Measurements from ENCODE around the gene EID2B.

EID2B gene

DNA sequence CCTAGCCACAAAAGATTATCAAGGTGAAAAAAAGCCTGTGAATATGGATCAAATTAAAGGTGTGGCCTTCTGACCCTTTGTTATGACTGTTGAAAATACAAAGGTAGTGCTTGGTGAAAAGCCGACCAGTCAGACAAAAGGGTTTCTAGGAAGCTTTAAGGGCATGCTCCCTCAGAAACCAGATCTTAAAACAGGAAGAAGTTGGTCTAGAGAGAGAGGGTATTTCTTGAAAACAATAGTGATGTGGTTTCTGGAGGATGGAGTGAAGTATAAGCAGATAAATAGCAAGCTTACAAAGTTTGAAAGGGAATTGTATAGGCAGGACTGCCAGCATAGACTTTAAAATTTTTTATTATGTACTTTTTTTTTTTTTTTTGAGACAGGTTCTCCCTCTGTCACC lies 12.3 kb upstream of the EID2B start:
- no peak for DNase-seq (ENCODE audit: low read depth in 1 of 2, low spot score in 1 of 2)
- TF ChIP-seq JUND (IDR thresholded peaks at IDR 0.05; ENCODE audit: low read depth): no peak
- in situ Hi-C loops (cut with HindIII; ENCODE audit: low pct_unique_long_range_greater_than_20kb, low sequenced_read_pairs): no loop called here

GRCh38 chr19:39544226-39544903 lies 11.7 kb upstream of the EID2B start:
- in situ Hi-C loops (cut with HindIII; ENCODE audit: low pct_unique_long_range_greater_than_20kb, low sequenced_read_pairs): no loop called here
- no peak for DNase-seq (ENCODE audit: low read depth in 1 of 2, low spot score in 1 of 2)
- no peak for TF ChIP-seq JUND (IDR thresholded peaks at IDR 0.05; ENCODE audit: low read depth)

- TF ChIP-seq JUND (IDR thresholded peaks at IDR 0.05; ENCODE audit: low read depth): no peak
- DNase-seq (ENCODE audit: low read depth in 1 of 2, low spot score in 1 of 2): no peak
- in situ Hi-C loops (cut with HindIII; ENCODE audit: low pct_unique_long_range_greater_than_20kb, low sequenced_read_pairs): no loop called here
Measured at GRCh38 chr19:39543477-39543857, 10.8 kb upstream of the EID2B start.

DNA sequence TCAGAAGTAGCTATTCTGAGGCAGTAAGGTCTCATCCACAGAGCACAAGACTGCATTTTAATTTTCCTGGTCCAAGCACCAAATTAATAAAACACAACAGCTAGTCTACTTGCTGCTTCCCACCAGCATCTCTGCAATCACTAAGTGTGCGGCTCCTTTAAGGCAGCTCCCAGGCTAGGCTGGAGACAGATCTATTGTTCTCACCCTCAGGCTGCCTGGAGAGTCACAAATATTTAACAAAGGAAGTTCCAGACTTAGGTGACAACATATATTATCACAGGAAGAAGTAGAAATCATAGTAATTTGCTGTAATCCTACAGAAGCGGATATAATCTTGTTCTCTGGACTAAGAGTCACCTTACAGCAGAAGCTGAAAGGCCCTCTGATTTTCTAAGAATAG lies 9.6 kb upstream of the EID2B start:
- DNase-seq (ENCODE audit: low read depth in 1 of 2, low spot score in 1 of 2): no peak
- TF ChIP-seq JUND (IDR thresholded peaks at IDR 0.05; ENCODE audit: low read depth): no peak
- in situ Hi-C loops (cut with HindIII; ENCODE audit: low pct_unique_long_range_greater_than_20kb, low sequenced_read_pairs): no loop called here

DNA sequence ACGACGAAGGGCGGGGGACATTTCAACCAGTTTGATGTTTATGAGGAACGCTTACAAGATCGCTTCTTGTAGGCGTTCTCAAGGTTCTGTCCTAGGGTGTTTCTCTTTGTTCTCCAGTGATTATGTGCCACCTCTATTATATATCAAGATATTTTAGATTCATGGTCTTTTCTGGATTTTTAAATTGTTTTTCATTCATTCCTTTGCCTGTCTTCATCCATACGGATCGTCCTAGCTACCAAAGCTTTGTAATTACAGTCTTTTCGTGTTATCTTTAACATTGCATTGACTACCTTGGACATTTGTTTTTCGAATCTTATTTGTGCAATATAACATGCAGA lies 7.7 kb upstream of the EID2B start:
- DNase-seq (ENCODE audit: low read depth in 1 of 2, low spot score in 1 of 2): no peak
- in situ Hi-C loops (cut with HindIII; ENCODE audit: low pct_unique_long_range_greater_than_20kb, low sequenced_read_pairs): no loop called here
- TF ChIP-seq JUND (IDR thresholded peaks at IDR 0.05; ENCODE audit: low read depth): no peak

DNA sequence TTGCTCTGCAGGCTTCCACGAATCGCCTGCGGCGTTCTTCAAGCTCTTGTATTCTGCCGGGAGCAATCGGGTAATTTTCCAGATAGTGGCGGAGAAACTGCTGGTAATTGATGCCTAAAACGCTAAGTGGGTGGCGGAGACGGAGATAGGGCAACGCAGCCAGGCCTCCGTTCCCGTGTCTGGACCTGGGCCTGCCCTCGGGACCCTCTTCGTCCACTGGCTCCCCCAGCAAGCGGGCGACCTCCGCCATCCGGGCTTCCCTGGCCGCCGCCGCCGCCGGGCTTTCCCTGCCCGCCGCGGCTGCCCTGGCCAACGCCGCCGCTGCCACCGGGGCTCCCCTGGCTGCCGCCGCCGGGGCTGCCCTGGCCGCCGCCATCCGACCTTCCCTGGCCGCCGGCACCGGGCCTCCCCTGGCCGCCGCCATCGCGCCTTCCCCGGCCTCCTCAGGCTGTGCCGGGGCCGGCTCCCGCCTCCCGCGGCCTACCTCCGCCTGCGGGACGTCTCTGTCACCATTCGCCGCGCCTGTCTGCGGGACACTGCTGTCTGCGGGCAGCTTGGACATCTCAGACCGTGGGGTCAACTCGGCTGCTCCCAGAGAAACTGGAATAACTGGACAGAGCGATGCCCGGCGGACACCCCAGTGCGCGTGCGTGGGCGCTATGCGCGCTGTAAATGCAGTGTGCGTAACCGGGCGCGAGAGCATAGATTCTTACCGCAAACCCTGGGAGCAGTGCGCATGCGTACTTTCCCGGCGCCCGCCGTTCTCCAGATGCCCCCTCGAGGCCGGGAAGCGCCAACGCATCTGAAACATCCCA lies 7.1 kb upstream of the EID2B start, which contains the start of gene EID2:
EID2 (minus strand) TSS at position 644 of the 815 bp plus-strand sequence; CDS start at position 562, 82 bp downstream.
- peak; percentile 95 for DNase-seq (ENCODE audit: low read depth in 1 of 2, low spot score in 1 of 2)
- no peak for TF ChIP-seq JUND (IDR thresholded peaks at IDR 0.05; ENCODE audit: low read depth)
- in situ Hi-C loops (cut with HindIII; ENCODE audit: low pct_unique_long_range_greater_than_20kb, low sequenced_read_pairs): no loop called here

GRCh38 chr19:39539165-39539517 lies 6.5 kb upstream of the EID2B start:
- no peak for TF ChIP-seq JUND (IDR thresholded peaks at IDR 0.05; ENCODE audit: low read depth)
- DNase-seq (ENCODE audit: low read depth in 1 of 2, low spot score in 1 of 2): no peak
- in situ Hi-C loops (cut with HindIII; ENCODE audit: low pct_unique_long_range_greater_than_20kb, low sequenced_read_pairs): no loop called here

DNA sequence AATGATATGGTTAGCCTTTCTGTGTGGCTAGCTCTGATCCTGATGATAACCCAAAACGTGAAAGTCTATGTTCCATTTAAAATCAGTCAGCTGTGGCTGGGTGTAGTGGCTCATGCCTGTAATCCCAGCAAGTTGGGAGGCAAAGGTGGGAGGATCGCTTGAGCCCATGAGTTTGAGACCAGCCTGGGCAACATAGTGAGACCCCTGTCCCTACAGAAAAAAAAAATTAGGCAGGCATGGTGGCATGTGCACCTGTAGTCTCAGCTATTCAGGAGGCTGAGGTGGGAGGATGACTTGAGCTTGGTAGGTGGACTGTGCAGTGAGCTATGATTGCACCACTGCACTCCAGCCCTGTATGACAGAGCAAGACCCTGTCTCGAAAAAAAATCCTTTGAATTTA lies 1.1 kb upstream of the EID2B start:
- DNase-seq (ENCODE audit: low read depth in 1 of 2, low spot score in 1 of 2): no peak
- TF ChIP-seq JUND (IDR thresholded peaks at IDR 0.05; ENCODE audit: low read depth): no peak
- in situ Hi-C loops (cut with HindIII; ENCODE audit: low pct_unique_long_range_greater_than_20kb, low sequenced_read_pairs): no loop called here

DNA sequence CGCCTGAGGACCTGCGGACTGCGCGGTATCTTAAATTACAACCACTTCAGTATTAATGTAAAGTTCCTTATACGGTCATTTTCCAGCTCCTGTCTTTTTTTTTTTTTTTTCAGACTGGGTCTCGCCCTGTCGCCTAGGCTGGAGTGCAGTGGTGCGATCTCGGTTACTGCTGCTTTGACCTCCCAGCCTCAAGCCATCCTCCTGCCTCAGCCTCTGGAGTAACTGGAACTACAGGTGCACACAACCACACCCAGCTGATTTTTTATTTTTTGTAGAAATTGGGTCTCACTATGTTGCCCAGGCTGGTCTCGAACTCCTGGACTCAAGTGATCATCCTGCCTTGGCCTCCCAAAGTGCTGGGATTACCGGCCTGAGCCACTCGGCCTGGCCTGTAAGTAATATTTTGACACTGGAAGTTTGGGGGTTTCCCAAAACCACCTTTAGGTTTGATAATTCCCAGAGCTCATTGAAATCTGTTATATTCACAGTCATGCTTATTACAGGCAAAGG lies 406 bp upstream of the EID2B start:
- no peak for TF ChIP-seq JUND (IDR thresholded peaks at IDR 0.05; ENCODE audit: low read depth)
- in situ Hi-C loops (cut with HindIII; ENCODE audit: low pct_unique_long_range_greater_than_20kb, low sequenced_read_pairs): no loop called here
- DNase-seq (ENCODE audit: low read depth in 1 of 2, low spot score in 1 of 2): no peak

- no peak for DNase-seq (ENCODE audit: low read depth in 1 of 2, low spot score in 1 of 2)
- in situ Hi-C loops (cut with HindIII; ENCODE audit: low pct_unique_long_range_greater_than_20kb, low sequenced_read_pairs): no loop called here
- TF ChIP-seq JUND (IDR thresholded peaks at IDR 0.05; ENCODE audit: low read depth): no peak
Measured at GRCh38 chr19:39531834-39532232, 819 bp downstream of the EID2B start.

GRCh38 chr19:39525205-39525604 lies 7.4 kb downstream of the EID2B start:
- no peak for DNase-seq (ENCODE audit: low read depth in 1 of 2, low spot score in 1 of 2)
- in situ Hi-C loops (cut with HindIII; ENCODE audit: low pct_unique_long_range_greater_than_20kb, low sequenced_read_pairs): no loop called here
- TF ChIP-seq JUND (IDR thresholded peaks at IDR 0.05; ENCODE audit: low read depth): no peak

GRCh38 chr19:39524495-39524894 lies 8.2 kb downstream of the EID2B start:
- TF ChIP-seq JUND (IDR thresholded peaks at IDR 0.05; ENCODE audit: low read depth): no peak
- in situ Hi-C loops (cut with HindIII; ENCODE audit: low pct_unique_long_range_greater_than_20kb, low sequenced_read_pairs): no loop called here
- DNase-seq (ENCODE audit: low read depth in 1 of 2, low spot score in 1 of 2): no peak

All from T47D (cell line).